ENCODE measurements around the gene ATP8A2. TPM values are rescaled to one million over a fixed set of nuclear protein-coding genes. Genes with fewer than 3 reads are reported as not detected.
A peak's percentile ranks its signal among the peaks of the same experiment; 100 is the strongest.

The ATP8A2 gene
- total RNA-seq, 6 donors from 2014 or later = 0.55 to 1.5 (median 0.87) TPM

GRCh38 chr13:26029581-26030136 lies 657.9 kb downstream of the ATP8A2 start:
- no peaks in the 10 kb centered on the region for H3K27me3 ChIP-seq
- DNase-seq = no peak
- TF ChIP-seq, protein P1, sequence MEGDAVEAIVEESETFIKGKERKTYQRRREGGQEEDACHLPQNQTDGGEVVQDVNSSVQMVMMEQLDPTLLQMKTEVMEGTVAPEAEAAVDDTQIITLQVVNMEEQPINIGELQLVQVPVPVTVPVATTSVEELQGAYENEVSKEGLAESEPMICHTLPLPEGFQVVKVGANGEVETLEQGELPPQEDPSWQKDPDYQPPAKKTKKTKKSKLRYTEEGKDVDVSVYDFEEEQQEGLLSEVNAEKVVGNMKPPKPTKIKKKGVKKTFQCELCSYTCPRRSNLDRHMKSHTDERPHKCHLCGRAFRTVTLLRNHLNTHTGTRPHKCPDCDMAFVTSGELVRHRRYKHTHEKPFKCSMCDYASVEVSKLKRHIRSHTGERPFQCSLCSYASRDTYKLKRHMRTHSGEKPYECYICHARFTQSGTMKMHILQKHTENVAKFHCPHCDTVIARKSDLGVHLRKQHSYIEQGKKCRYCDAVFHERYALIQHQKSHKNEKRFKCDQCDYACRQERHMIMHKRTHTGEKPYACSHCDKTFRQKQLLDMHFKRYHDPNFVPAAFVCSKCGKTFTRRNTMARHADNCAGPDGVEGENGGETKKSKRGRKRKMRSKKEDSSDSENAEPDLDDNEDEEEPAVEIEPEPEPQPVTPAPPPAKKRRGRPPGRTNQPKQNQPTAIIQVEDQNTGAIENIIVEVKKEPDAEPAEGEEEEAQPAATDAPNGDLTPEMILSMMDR (IDR thresholded peaks at IDR 0.05) = no peak
- TF ChIP-seq POLR2A (IDR thresholded peaks at IDR 0.05) = no peak
- no peak for TF ChIP-seq EP300 (IDR thresholded peaks at IDR 0.05)
- TF ChIP-seq POLR2AphosphoS5 (IDR thresholded peaks at IDR 0.05) = no peak
- H3K4me1 ChIP-seq = no peaks in the 10 kb centered on the region
- no peak overlapping the region for H3K4me3 ChIP-seq
- no peaks in the 10 kb centered on the region for H3K9me3 ChIP-seq
- 96 to 98% methylated on average over 4 of the region's 4 CpGs for WGBS, 2 donors
- no peak for ATAC-seq (ENCODE audit: low FRiP score in 2 of 2)
- no peak overlapping the region for H3K27ac ChIP-seq
- H3K36me3 ChIP-seq = no peaks in the 10 kb centered on the region

DNA sequence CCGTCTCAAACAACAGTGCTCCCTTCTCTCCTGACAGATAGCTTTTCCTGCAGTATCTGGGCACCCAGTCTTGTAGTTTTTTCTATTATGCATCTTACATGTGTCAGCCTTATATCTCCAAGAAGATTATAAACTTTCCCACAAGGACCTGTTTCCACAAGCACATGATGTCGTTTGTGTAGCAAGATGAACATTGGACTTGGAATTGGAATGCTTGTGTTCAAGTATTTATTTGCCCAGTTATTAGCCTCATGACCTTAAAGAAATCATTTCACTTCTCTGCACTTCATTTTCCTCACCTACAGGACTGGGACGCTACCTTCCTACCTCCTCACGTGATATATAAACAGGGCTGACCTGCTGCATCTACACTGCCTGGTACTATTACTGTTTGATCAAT lies 658.6 kb downstream of the ATP8A2 start:
- H3K36me3 ChIP-seq = no peaks in the 10 kb centered on the region
- TF ChIP-seq EP300 (IDR thresholded peaks at IDR 0.05) = no peak
- no peak for TF ChIP-seq POLR2A (IDR thresholded peaks at IDR 0.05)
- no peak for TF ChIP-seq POLR2AphosphoS5 (IDR thresholded peaks at IDR 0.05)
- TF ChIP-seq, protein P1 (IDR thresholded peaks at IDR 0.05) = no peak
- DNase-seq (no peak), ATAC-seq (ENCODE audit: low FRiP score in 2 of 2) (no peak)
- no peak overlapping the region for H3K4me3 ChIP-seq
- WGBS, 2 donors = 76 to 84% methylated on average over 4 of the region's 4 CpGs
- H3K27ac ChIP-seq = no peak overlapping the region
- no peaks in the 10 kb centered on the region for H3K4me1 ChIP-seq
- no peaks in the 10 kb centered on the region for H3K27me3 ChIP-seq
- H3K9me3 ChIP-seq = no peaks in the 10 kb centered on the region

DNA sequence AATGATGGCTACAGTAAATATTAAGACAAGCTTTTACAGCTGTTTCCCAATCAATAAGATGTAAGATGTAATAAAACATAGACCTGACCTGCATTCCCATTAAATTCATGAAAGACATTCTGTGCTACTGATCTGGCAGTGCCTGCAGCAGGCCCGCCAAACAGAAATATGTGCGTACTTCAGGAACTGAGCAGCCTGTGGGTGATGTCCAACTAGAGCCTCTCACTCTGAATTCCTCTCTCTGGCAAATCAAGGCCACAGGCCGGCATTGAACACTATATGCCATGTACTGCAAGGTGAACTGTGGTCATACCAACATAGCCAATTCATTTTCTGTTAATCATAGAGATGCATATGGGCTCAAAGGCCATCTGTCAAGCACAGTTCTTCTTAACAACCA lies 662.2 kb downstream of the ATP8A2 start:
- no peak for ATAC-seq (ENCODE audit: low FRiP score in 2 of 2)
- Histone ChIP-seq H3K4me3 (no peak overlapping the region), H3K36me3 (no peaks in the 10 kb centered on the region), H3K27me3 (no peaks in the 10 kb centered on the region), H3K9me3 (no peaks in the 10 kb centered on the region), H3K4me1 (no peaks in the 10 kb centered on the region), H3K27ac (no peak overlapping the region)
- 84 to 86% methylated on average over 3 of the region's 3 CpGs for WGBS, 2 donors
- no peak for DNase-seq
- TF ChIP-seq, protein P1 (IDR thresholded peaks at IDR 0.05) = no peak
- no peak for TF ChIP-seq EP300 (IDR thresholded peaks at IDR 0.05)
- no peak for TF ChIP-seq POLR2A (IDR thresholded peaks at IDR 0.05)
- no peak for TF ChIP-seq POLR2AphosphoS5 (IDR thresholded peaks at IDR 0.05)

- no peak for TF ChIP-seq POLR2A (IDR thresholded peaks at IDR 0.05)
- no peak for TF ChIP-seq EP300 (IDR thresholded peaks at IDR 0.05)
- TF ChIP-seq POLR2AphosphoS5 (IDR thresholded peaks at IDR 0.05) = no peak
- no peak for DNase-seq
- Histone ChIP-seq H3K36me3 (no peaks in the 10 kb centered on the region), H3K4me1 (no peaks in the 10 kb centered on the region), H3K4me3 (no peak overlapping the region), H3K9me3 (no peaks in the 10 kb centered on the region), H3K27ac (no peak overlapping the region), H3K27me3 (no peaks in the 10 kb centered on the region)
- WGBS, 2 donors = 66 to 74% methylated on average over 4 of the region's 4 CpGs
- ATAC-seq (ENCODE audit: low FRiP score in 2 of 2) = no peak
These were observed 664.6 kb downstream of the ATP8A2 start for GRCh38 chr13:26036383-26036782.

DNA sequence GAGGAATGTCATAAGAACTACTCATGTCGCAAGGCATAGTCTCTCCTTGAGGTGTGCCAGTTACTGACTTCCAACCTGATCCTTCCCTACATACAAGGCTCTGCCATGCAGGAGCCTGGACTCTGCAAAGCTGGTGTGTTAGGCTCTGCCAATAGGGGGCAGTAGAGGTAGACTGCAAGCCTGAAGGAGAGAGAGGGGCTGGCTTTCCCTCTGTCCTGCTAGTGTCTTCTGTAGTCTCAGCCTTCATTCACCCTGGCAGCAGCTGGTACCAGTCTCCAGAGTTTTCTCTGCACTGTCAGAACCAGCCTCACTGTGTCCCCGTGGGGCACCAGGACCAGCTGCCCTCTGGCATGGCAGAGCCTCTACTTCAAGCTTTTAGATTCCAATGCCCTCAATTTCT lies 665.5 kb downstream of the ATP8A2 start:
- Histone ChIP-seq H3K4me3 (no peak overlapping the region), H3K4me1 (no peaks in the 10 kb centered on the region), H3K9me3 (no peaks in the 10 kb centered on the region), H3K36me3 (no peaks in the 10 kb centered on the region), H3K27ac (no peak overlapping the region), H3K27me3 (no peaks in the 10 kb centered on the region)
- ATAC-seq (ENCODE audit: low FRiP score in 2 of 2) (peak; percentile 38 to 69), DNase-seq (no peak)
- TF ChIP-seq, protein P1 (IDR thresholded peaks at IDR 0.05) = peak in 3 of 6 experiments; percentile 17 to 36 (median 20)
- TF ChIP-seq EP300 (IDR thresholded peaks at IDR 0.05) = no peak
- 45 to 57% methylated on average over 2 of the region's 2 CpGs for WGBS, 2 donors

Measured in upper lobe of left lung (tissue), 6 donors.